ENCODE results near the gene PRLR. TPM values are rescaled to one million over a fixed set of nuclear protein-coding genes. Genes with fewer than 3 reads are reported as not detected.

PRLR gene
- total RNA-seq, 1 experiment from 2014 or later: 2.5 TPM

DNA sequence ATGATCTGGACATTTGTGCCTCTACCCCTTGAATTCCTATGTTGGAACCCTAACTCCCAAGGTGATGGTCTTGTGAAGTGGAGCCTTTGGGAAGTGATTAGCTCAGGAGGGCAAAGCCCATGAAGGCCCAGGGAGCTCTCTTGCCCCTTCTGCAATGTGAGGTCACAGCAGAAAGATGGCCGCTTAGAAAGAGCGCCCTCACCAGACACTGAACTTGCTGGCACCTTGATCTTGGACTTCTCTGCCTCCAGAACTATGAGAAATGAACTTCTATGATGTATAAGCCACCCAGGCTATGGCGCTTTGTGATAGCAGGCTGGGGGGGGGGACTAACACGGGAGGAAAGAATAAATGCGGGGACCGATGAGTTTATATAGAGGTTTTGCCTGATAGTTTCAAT, 227.8 kb downstream of the PRLR start:
- Histone ChIP-seq H3K4ac (ENCODE audit: low read depth, low read length) (no peak overlapping the region), H3K56ac (ENCODE audit: insufficient read length, low read depth, low read length) (no peak overlapping the region), H3K23ac (ENCODE audit: insufficient read length, low read depth, low read length) (no peak overlapping the region), H3K9ac (ENCODE audit: extremely low read depth, insufficient read length, low read length) (no peak overlapping the region), H3K14ac (ENCODE audit: insufficient read depth, low read length) (no peak overlapping the region), H3K23me2 (ENCODE audit: insufficient read length, low read depth, low read length, poor library complexity, severe bottlenecking) (no peaks in the 10 kb centered on the region), H3K27ac (ENCODE audit: insufficient read length, low read depth, low read length) (no peak overlapping the region), H2BK20ac (ENCODE audit: low read depth, low read length, poor library complexity, severe bottlenecking) (no peak overlapping the region), H2BK5ac (ENCODE audit: insufficient read length, low read length) (no peak overlapping the region), H3K9me3 (ENCODE audit: control insufficient read depth, low read depth, low read length) (no peaks in the 10 kb centered on the region), H4K5ac (ENCODE audit: insufficient read length, low read depth, low read length) (no peak overlapping the region), H4K8ac (replicated peaks; ENCODE audit: insufficient read length, low read depth, low read length) (no peak overlapping the region), H3T11ph (ENCODE audit: low read length) (no peak overlapping the region), H3K79me2 (ENCODE audit: insufficient read depth, low read length) (no peaks in the 10 kb centered on the region), H2BK15ac (ENCODE audit: low read depth, low read length) (no peak overlapping the region), H2AFZ (ENCODE audit: low read length) (no peak overlapping the region), H3K4me2 (ENCODE audit: insufficient read depth, insufficient read length, low read length) (no peak overlapping the region), H3K27me3 (ENCODE audit: insufficient read depth, low read length) (no peaks in the 10 kb centered on the region), H2BK12ac (ENCODE audit: insufficient read length, low read depth, low read length) (no peak overlapping the region), H3K18ac (ENCODE audit: insufficient read length, low read depth, low read length) (no peak overlapping the region), H2BK120ac (ENCODE audit: low read depth, low read length, poor library complexity, severe bottlenecking) (no peak overlapping the region), H3K4me1 (ENCODE audit: insufficient read depth, low read length) (no peaks in the 10 kb centered on the region), H4K91ac (ENCODE audit: insufficient read length, low read depth, low read length) (no peak overlapping the region), H2AK5ac (ENCODE audit: insufficient read length, low read length) (no peak overlapping the region), H3K79me1 (ENCODE audit: insufficient read depth, low read depth, low read length, poor library complexity, severe bottlenecking) (no peaks in the 10 kb centered on the region), H4K20me1 (ENCODE audit: control insufficient read depth, insufficient read depth, insufficient read length) (no peaks in the 10 kb centered on the region)
- Mint-ChIP-seq H3K4me1 (peaks cover 8 to 18% of the 10 kb centered on the region in 2 experiments), H3K4me3 (no peak overlapping the region; a peak in 1 of 5 replicates), H3K27ac (no peak overlapping the region), H3K36me3 (ENCODE audit: insufficient read depth in 1 of 3, low read depth in 3 of 3) (no peaks in the 10 kb centered on the region), H3K27me3 (ENCODE audit: low read depth) (peaks cover 12% of the 10 kb centered on the region; the same call in 1 of the 2 replicates), H3K9me3 (peaks cover 0 to 2% of the 10 kb centered on the region in 2 experiments; a peak in 2 of 5 replicates)
- no CpG with 5 or more reads among the region's 6 CpGs for WGBS (ENCODE audit: extremely low coverage, insufficient read length, low lambda C conversion rate)
- DNase-seq: no peak
- TF ChIP-seq, protein P1, sequence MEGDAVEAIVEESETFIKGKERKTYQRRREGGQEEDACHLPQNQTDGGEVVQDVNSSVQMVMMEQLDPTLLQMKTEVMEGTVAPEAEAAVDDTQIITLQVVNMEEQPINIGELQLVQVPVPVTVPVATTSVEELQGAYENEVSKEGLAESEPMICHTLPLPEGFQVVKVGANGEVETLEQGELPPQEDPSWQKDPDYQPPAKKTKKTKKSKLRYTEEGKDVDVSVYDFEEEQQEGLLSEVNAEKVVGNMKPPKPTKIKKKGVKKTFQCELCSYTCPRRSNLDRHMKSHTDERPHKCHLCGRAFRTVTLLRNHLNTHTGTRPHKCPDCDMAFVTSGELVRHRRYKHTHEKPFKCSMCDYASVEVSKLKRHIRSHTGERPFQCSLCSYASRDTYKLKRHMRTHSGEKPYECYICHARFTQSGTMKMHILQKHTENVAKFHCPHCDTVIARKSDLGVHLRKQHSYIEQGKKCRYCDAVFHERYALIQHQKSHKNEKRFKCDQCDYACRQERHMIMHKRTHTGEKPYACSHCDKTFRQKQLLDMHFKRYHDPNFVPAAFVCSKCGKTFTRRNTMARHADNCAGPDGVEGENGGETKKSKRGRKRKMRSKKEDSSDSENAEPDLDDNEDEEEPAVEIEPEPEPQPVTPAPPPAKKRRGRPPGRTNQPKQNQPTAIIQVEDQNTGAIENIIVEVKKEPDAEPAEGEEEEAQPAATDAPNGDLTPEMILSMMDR (conservative IDR thresholded peaks at IDR 0.05): no peak
